ENCODE results near the gene SV2C. TPM values are rescaled to one million over a fixed set of nuclear protein-coding genes. Genes with fewer than 3 reads are reported as not detected.

The SV2C gene
- polyA plus RNA-seq, 1 donor, result 3.0 TPM

DNA sequence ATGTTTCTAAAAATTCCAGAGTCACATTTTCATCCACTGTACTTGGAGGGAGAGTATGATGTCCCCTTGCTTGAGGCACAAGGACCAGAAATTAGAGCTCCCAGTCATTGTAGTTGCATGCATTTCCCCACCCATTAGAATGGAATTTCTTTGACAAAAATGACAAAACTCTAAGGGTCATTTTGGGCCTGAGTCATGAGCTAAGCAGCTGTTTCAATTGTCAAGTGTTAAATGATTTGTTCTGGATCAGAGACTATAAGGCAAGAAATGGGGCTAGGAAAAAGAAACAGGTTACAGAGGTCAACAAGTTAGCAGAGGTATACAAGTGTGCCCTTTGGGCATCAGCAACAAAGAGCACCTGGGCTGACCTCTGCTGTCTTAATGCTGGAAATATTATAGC is 188.7 kb downstream of the SV2C start:
- H3K4me3 ChIP-seq (ENCODE audit: low read length), result no peak overlapping the region
- H3K9me3 ChIP-seq (ENCODE audit: control insufficient read depth, low read depth, low read length), result no peaks in the 10 kb centered on the region
- peaks cover 6% of the 10 kb centered on the region for H3K27me3 ChIP-seq (ENCODE audit: control insufficient read depth, insufficient read depth, low read length)
- H3K27ac ChIP-seq (ENCODE audit: low read length), result no peak overlapping the region
- no peak for DNase-seq
- H3K36me3 ChIP-seq (ENCODE audit: control insufficient read depth, insufficient read depth, low read length), result no peaks in the 10 kb centered on the region
- no peaks in the 10 kb centered on the region for H3K4me1 ChIP-seq (ENCODE audit: control insufficient read depth, insufficient read depth, low read length)

DNA sequence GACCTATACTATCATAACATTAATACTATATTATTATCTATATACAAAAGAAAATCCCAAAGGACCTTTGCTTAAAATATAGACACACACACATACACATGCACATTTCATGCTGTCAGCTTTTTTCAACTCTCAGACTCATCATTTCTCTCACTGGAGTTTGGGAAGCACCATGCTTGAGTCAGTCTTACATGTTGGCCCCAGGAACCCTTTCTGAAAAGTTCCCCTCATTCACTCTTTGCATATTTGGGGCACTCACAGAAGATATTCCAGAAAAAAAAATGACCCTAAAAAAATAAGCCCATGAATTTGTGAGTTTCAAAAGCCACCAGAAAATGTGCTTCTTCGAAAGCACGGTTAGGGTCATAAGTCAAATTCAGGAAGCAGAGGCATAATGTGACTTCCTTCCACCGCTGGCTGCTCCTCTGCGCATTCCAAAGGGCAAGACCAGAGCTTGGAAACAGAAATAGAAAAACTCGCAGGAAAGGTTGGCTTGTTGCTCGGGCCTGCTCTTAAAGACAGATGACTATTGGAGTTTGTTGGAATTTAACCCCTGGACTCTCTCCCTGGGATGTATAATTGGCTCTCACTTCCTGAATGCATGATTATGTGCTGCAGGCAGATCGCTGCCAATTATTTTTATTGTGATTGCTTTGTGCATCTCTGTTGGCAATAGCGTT is 190.2 kb downstream of the SV2C start:
- no peak for DNase-seq
- 80% methylated on average over 1 of the region's 8 CpGs for WGBS (ENCODE audit: insufficient coverage, low lambda C conversion rate)

DNA sequence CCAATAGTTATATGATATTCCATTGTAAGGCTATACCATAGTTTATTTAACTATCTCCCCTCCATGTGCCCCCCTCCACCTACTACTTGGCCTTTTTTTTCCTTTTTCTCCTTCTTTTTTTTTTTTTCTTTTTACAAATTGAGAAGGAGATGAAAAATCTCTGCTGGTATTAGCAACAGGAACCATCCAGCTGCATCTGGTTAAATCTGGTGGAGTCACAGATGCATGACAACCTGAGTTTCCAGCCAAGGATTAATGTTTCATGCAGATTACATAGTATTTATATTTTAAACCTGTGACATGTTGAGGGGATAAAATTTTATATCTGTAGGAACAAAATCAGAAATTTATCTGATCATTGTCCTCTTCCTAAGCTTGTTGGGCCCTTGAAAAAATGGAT is 191.4 kb downstream of the SV2C start:
- no peak overlapping the region for H3K4me3 ChIP-seq (ENCODE audit: low read length)
- no peaks in the 10 kb centered on the region for H3K9me3 ChIP-seq (ENCODE audit: control insufficient read depth, low read depth, low read length)
- no peak overlapping the region for H3K27ac ChIP-seq (ENCODE audit: low read length)
- H3K27me3 ChIP-seq (ENCODE audit: control insufficient read depth, insufficient read depth, low read length), result no peaks in the 10 kb centered on the region
- no peaks in the 10 kb centered on the region for H3K4me1 ChIP-seq (ENCODE audit: control insufficient read depth, insufficient read depth, low read length)
- no peaks in the 10 kb centered on the region for H3K36me3 ChIP-seq (ENCODE audit: control insufficient read depth, insufficient read depth, low read length)
- no peak for DNase-seq

More for the DNA sequence above, 190.2 kb downstream of the SV2C start:
- Histone ChIP-seq H3K27me3 (ENCODE audit: control insufficient read depth, insufficient read depth, low read length) (no peaks in the 10 kb centered on the region), H3K9me3 (ENCODE audit: control insufficient read depth, low read depth, low read length) (no peaks in the 10 kb centered on the region), H3K27ac (ENCODE audit: low read length) (no peak overlapping the region), H3K4me1 (ENCODE audit: control insufficient read depth, insufficient read depth, low read length) (no peaks in the 10 kb centered on the region), H3K36me3 (ENCODE audit: control insufficient read depth, insufficient read depth, low read length) (no peaks in the 10 kb centered on the region), H3K4me3 (ENCODE audit: low read length) (no peak overlapping the region)

DNA sequence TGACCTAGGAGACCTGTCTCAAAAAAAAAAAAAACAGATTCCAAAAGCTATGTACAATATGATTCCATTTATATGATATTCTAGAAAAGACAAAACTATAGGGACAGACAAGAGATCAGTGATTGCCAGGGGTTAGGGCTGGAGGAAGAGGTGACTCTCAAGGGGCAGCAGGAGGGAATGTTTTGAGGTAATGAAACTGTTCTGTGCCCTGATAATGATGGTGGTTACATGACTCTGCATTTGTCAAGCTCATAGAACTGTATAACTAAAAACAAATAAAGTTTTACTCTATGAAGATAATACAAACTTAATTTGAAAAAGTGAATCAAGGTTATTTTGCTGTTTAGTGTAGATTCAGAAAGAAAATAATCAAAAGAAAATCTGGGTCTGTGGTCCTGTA is 194.6 kb downstream of the SV2C start:
- Histone ChIP-seq H3K4me1 (ENCODE audit: control insufficient read depth, insufficient read depth, low read length) (no peaks in the 10 kb centered on the region), H3K27ac (ENCODE audit: low read length) (no peak overlapping the region), H3K27me3 (ENCODE audit: control insufficient read depth, insufficient read depth, low read length) (no peaks in the 10 kb centered on the region)

DNA sequence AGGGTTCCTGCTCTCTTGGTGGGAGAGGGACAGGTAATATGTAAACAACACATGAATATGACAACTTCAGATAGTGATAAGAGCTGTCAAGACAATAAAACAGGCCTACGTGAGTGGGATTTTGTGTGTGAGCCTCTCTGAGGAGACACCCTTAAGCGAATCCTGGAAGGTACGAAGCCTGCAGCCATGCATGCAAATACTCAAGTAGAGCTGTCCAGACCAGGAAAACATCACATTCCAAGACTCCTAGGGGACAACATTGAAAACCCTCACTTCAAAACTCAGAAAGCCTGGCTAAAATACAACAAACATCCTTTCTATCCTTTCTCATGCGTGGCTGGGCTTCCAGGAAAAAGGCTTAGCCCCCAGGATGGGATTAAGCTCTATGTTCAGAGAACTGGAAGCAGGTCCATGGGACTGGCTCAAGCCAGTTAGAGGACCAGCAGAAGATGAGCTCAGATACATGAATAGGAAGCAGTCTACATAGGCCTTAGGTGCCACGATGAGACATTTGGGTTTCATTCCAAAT is 195.1 kb downstream of the SV2C start:
- no peak for DNase-seq
- H3K9me3 ChIP-seq (ENCODE audit: control insufficient read depth, low read depth, low read length), result no peaks in the 10 kb centered on the region
- no peaks in the 10 kb centered on the region for H3K4me1 ChIP-seq (ENCODE audit: control insufficient read depth, insufficient read depth, low read length)
- H3K27me3 ChIP-seq (ENCODE audit: control insufficient read depth, insufficient read depth, low read length), result no peaks in the 10 kb centered on the region
- whole genome bisulfite sequencing (ENCODE audit: insufficient coverage, low lambda C conversion rate), result 40% methylated on average over 1 of the region's 5 CpGs
- no peak overlapping the region for H3K27ac ChIP-seq (ENCODE audit: low read length)
- no peaks in the 10 kb centered on the region for H3K36me3 ChIP-seq (ENCODE audit: control insufficient read depth, insufficient read depth, low read length)
- no peak overlapping the region for H3K4me3 ChIP-seq (ENCODE audit: low read length)

More for the DNA sequence above, 194.6 kb downstream of the SV2C start:
- no peak for DNase-seq
- no peaks in the 10 kb centered on the region for H3K36me3 ChIP-seq (ENCODE audit: control insufficient read depth, insufficient read depth, low read length)
- H3K4me3 ChIP-seq (ENCODE audit: low read length), result no peak overlapping the region
- H3K9me3 ChIP-seq (ENCODE audit: control insufficient read depth, low read depth, low read length), result no peaks in the 10 kb centered on the region

GRCh38 chr5:76280494-76280893 is 197.3 kb downstream of the SV2C start:
- Histone ChIP-seq H3K36me3 (ENCODE audit: control insufficient read depth, insufficient read depth, low read length) (no peaks in the 10 kb centered on the region), H3K4me3 (ENCODE audit: low read length) (no peak overlapping the region), H3K9me3 (ENCODE audit: control insufficient read depth, low read depth, low read length) (no peaks in the 10 kb centered on the region), H3K27ac (ENCODE audit: low read length) (no peak overlapping the region), H3K4me1 (ENCODE audit: control insufficient read depth, insufficient read depth, low read length) (no peaks in the 10 kb centered on the region), H3K27me3 (ENCODE audit: control insufficient read depth, insufficient read depth, low read length) (no peaks in the 10 kb centered on the region)
- no peak for DNase-seq
- WGBS (ENCODE audit: insufficient coverage, low lambda C conversion rate), result no CpG with 5 or more reads among the region's 14 CpGs

- no peak for DNase-seq
- H3K4me1 ChIP-seq (ENCODE audit: control insufficient read depth, insufficient read depth, low read length), result no peaks in the 10 kb centered on the region
- H3K27ac ChIP-seq (ENCODE audit: low read length), result no peak overlapping the region
- no peaks in the 10 kb centered on the region for H3K9me3 ChIP-seq (ENCODE audit: control insufficient read depth, low read depth, low read length)
- H3K27me3 ChIP-seq (ENCODE audit: control insufficient read depth, insufficient read depth, low read length), result no peaks in the 10 kb centered on the region
- H3K4me3 ChIP-seq (ENCODE audit: low read length), result no peak overlapping the region
- no peaks in the 10 kb centered on the region for H3K36me3 ChIP-seq (ENCODE audit: control insufficient read depth, insufficient read depth, low read length)
These were observed 200.5 kb downstream of the SV2C start for GRCh38 chr5:76283670-76284069.

DNA sequence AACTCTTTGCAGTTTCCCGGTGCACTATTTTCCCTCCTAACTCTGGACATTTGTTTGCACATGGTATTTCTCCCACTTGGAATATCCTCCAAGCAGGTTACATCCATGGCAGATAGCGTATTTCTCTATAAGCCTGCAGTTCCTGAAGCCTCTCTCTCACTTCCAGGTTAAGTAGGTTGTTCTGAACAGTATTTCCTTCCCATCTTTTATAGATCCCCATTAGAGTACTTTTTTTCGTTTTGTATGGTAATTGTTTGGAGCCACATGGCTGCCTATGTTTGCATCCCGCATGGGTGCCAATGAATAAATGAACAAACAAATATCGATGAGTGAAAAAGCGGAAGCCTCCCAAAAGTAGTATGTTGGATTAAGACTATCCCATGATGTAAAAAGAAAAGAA is 206.5 kb downstream of the SV2C start:
- H3K4me1 ChIP-seq (ENCODE audit: control insufficient read depth, insufficient read depth, low read length), result peaks cover 2% of the 10 kb centered on the region
- no peaks in the 10 kb centered on the region for H3K9me3 ChIP-seq (ENCODE audit: control insufficient read depth, low read depth, low read length)
- no peaks in the 10 kb centered on the region for H3K27me3 ChIP-seq (ENCODE audit: control insufficient read depth, insufficient read depth, low read length)
- H3K36me3 ChIP-seq (ENCODE audit: control insufficient read depth, insufficient read depth, low read length), result no peaks in the 10 kb centered on the region
- H3K4me3 ChIP-seq (ENCODE audit: low read length), result no peak overlapping the region
- no peak overlapping the region for H3K27ac ChIP-seq (ENCODE audit: low read length)
- no peak for DNase-seq
- WGBS (ENCODE audit: insufficient coverage, low lambda C conversion rate), result 96% methylated on average over 4 of the region's 6 CpGs

DNA sequence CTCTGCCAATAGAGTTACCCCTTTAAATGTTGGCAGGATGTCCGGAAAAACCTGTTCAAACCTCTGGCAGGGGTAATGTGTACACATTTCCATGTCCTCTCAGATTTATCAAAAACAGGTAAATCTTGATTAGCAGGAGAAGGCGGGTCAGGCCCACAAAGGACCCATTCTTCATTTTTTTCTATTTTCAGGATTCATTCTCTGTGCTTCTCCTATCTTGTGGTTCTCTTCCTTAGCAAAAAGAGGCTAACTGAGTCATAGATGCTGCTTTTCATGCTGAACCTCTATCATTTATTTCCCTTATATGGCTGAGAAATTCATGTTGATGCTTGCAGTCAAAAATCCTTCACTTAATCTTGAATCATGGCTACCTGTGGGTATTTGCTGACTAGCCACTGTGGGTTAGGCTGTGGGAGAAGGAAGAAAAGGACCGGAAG is 207.2 kb downstream of the SV2C start:
- Histone ChIP-seq H3K27me3 (ENCODE audit: control insufficient read depth, insufficient read depth, low read length) (no peaks in the 10 kb centered on the region), H3K9me3 (ENCODE audit: control insufficient read depth, low read depth, low read length) (no peaks in the 10 kb centered on the region), H3K4me3 (ENCODE audit: low read length) (no peak overlapping the region), H3K27ac (ENCODE audit: low read length) (no peak overlapping the region), H3K4me1 (ENCODE audit: control insufficient read depth, insufficient read depth, low read length) (peaks cover 2% of the 10 kb centered on the region), H3K36me3 (ENCODE audit: control insufficient read depth, insufficient read depth, low read length) (no peaks in the 10 kb centered on the region)
- no peak for DNase-seq
- WGBS (ENCODE audit: insufficient coverage, low lambda C conversion rate), result 56% methylated on average over 3 of the region's 3 CpGs

GRCh38 chr5:76291305-76292077 is 208.3 kb downstream of the SV2C start:
- 95% methylated on average over 4 of the region's 8 CpGs for WGBS (ENCODE audit: insufficient coverage, low lambda C conversion rate)
- Histone ChIP-seq H3K4me1 (ENCODE audit: control insufficient read depth, insufficient read depth, low read length) (peaks cover 2% of the 10 kb centered on the region), H3K27ac (ENCODE audit: low read length) (no peak overlapping the region), H3K27me3 (ENCODE audit: control insufficient read depth, insufficient read depth, low read length) (no peaks in the 10 kb centered on the region), H3K36me3 (ENCODE audit: control insufficient read depth, insufficient read depth, low read length) (no peaks in the 10 kb centered on the region), H3K4me3 (ENCODE audit: low read length) (no peak overlapping the region), H3K9me3 (ENCODE audit: control insufficient read depth, low read depth, low read length) (no peaks in the 10 kb centered on the region)
- DNase-seq, result no peak
